Vagina (tissue), 2 donors: ENCODE measurements around the gene PIP5KL1.

Experiments
- POLR2A ChIP-seq, 2 donors: fragments of 450-650 bp; IDR thresholded peaks; one replicate each; pipeline ENCODE4 v1.6.1; 2017; ENCODE audit warnings: antibody characterized with exemption in 2 of 2, mild to moderate bottlenecking in 2 of 2, moderate library complexity in 2 of 2
- POLR2AphosphoS5 ChIP-seq, 2 donors: sonication (generic); formaldehyde crosslinking; IDR thresholded peaks; one replicate each; pipeline ENCODE4 v1.9.0; 2017; ENCODE audit warnings: antibody characterized with exemption in 2 of 2, mild to moderate bottlenecking in 2 of 2, low read depth in 1 of 2; ENCODE audit not compliant: insufficient read depth in 1 of 2
- TF ChIP-seq, protein P1 (sequence below), 3 experiments: fragments of 450-650 bp in 2 of 3; fragments of 200-600 bp in 1 of 3; sonication (generic) in 1 of 3; IDR thresholded peaks; one replicate each; pipeline ENCODE4 v1.5.1; 2017 to 2019; ENCODE audit warnings: antibody characterized with exemption in 3 of 3, mild to moderate bottlenecking in 2 of 3, moderate library complexity in 2 of 3

- TF ChIP-seq POLR2A (IDR thresholded peaks at IDR 0.05) (no peak), POLR2AphosphoS5 (IDR thresholded peaks at IDR 0.05; ENCODE audit: insufficient read depth in 1 of 2, low read depth in 1 of 2) (no peak)
- TF ChIP-seq, protein P1, sequence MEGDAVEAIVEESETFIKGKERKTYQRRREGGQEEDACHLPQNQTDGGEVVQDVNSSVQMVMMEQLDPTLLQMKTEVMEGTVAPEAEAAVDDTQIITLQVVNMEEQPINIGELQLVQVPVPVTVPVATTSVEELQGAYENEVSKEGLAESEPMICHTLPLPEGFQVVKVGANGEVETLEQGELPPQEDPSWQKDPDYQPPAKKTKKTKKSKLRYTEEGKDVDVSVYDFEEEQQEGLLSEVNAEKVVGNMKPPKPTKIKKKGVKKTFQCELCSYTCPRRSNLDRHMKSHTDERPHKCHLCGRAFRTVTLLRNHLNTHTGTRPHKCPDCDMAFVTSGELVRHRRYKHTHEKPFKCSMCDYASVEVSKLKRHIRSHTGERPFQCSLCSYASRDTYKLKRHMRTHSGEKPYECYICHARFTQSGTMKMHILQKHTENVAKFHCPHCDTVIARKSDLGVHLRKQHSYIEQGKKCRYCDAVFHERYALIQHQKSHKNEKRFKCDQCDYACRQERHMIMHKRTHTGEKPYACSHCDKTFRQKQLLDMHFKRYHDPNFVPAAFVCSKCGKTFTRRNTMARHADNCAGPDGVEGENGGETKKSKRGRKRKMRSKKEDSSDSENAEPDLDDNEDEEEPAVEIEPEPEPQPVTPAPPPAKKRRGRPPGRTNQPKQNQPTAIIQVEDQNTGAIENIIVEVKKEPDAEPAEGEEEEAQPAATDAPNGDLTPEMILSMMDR (IDR thresholded peaks at IDR 0.05) = no peak
Measured at GRCh38 chr9:127876026-127876763, 54.4 kb downstream of the PIP5KL1 start.
